Measurements from ENCODE around the gene CKB. TPM values are rescaled to one million over a fixed set of nuclear protein-coding genes. Genes with fewer than 3 reads are reported as not detected.

CKB gene
- 69.9 and 136 TPM in 2 replicates for total RNA-seq
- 57.2 and 65.2 TPM in 2 replicates for polyA plus RNA-seq
- 191 and 207 TPM in 2 replicates for polyA plus RNA-seq (2012)
- 46.1 and 82.3 TPM in 2 replicates for polyA minus RNA-seq (ENCODE audit: low replicate concordance)

DNA sequence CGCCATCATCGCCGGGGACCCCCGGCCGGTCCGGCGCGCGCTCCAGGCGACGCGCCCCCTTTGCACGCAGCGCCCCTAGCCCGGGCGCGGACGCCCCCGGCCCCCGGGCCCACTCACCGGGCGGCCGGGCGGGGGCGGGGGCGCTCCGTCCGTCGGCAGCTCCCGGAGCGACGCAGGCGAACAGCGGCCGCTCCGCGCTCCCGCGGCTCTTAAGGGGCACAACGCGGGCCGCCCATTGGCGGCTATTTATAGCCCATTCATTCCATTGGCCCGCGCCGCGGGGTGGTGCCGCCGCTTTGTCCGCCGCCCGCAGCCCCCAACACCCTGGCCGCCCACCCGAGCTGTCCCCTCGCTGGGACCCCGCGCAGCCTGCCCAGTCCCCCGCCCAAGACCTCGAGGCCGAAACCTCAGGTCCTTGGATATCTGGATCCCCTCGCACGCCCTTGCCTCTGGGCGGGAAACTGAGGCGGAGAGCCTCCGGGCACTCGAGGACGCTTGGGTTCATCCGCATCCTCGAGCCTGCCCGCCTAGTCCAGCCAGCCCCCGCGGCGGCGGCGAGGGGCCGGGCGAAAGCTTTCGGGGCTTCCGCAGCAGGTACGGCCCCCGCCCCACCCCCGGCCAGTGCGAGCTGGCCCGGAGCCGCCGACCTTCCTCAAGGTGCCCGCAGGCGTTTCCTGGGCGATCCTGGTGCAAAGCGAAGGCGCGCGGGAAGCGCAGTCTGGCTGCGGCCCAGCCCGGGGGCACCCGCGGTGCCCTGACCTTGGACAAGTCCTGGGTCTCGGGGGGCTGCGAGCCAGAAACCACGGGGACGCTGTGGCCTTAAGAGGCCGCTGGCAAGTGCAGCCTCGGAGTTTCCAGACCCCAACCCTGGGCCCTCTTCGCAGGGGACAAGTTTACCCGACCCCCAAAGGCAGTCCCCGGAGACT lies at the start of gene CKB:
Gene CKB, minus strand, starts transcription at position 182 of the 926 bp plus-strand sequence. CDS start 337 bp downstream, outside the sequence.
- no peaks in the 10 kb centered on the region for H4K20me1 ChIP-seq (ENCODE audit: control insufficient read depth, extremely low read depth, insufficient read depth, low read length)
- peak within 1 kb of the TSS; percentile 41 to 69 (median 57) for H3K4me3 ChIP-seq (replicated peaks in 1 of 4; ENCODE audit: control extremely low read depth in 1 of 4, insufficient read depth in 1 of 4, low read depth in 3 of 4, low read length in 4 of 4)
- H2AFZ ChIP-seq (ENCODE audit: low read length): no peak within 1 kb of the TSS
- DNase-seq (ENCODE audit: low read depth in 2 of 2): peak; percentile 47 to 57
- no peaks in the 10 kb centered on the region for H3K79me2 ChIP-seq (ENCODE audit: control insufficient read depth, insufficient read depth, low read length)
- no peaks in the 10 kb centered on the region for H3K36me3 ChIP-seq (ENCODE audit: control insufficient read depth, insufficient read depth, low read length)
- H3K9ac ChIP-seq (ENCODE audit: insufficient read depth, low read length): peak within 1 kb of the TSS; percentile 46
- no peaks in the 10 kb centered on the region for H3K27me3 ChIP-seq (ENCODE audit: control insufficient read depth, insufficient read depth, low read length)
- TF ChIP-seq, protein P1, sequence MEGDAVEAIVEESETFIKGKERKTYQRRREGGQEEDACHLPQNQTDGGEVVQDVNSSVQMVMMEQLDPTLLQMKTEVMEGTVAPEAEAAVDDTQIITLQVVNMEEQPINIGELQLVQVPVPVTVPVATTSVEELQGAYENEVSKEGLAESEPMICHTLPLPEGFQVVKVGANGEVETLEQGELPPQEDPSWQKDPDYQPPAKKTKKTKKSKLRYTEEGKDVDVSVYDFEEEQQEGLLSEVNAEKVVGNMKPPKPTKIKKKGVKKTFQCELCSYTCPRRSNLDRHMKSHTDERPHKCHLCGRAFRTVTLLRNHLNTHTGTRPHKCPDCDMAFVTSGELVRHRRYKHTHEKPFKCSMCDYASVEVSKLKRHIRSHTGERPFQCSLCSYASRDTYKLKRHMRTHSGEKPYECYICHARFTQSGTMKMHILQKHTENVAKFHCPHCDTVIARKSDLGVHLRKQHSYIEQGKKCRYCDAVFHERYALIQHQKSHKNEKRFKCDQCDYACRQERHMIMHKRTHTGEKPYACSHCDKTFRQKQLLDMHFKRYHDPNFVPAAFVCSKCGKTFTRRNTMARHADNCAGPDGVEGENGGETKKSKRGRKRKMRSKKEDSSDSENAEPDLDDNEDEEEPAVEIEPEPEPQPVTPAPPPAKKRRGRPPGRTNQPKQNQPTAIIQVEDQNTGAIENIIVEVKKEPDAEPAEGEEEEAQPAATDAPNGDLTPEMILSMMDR (conservative IDR thresholded peaks at IDR 0.05 in 1 of 2, IDR thresholded peaks at IDR 0.05 in 1 of 2; ENCODE audit: low read depth in 1 of 2, low read length in 2 of 2): no peak
- no peak for TF ChIP-seq EZH2 (IDR thresholded peaks at IDR 0.05; ENCODE audit: low read length, missing control alignments)
- peaks cover 20% of the 10 kb centered on the region for H3K4me1 ChIP-seq (ENCODE audit: control insufficient read depth, extremely low read depth, insufficient read depth, low read length)
- H3K27ac ChIP-seq (ENCODE audit: insufficient read depth, low read length): no peak within 1 kb of the TSS
- H3K4me2 ChIP-seq (ENCODE audit: extremely low read depth, insufficient read depth, low read length): peak within 1 kb of the TSS; percentile 78
- H3K9me3 ChIP-seq (ENCODE audit: control insufficient read depth, insufficient read depth, low read depth, low read length): no peaks in the 10 kb centered on the region

DNA sequence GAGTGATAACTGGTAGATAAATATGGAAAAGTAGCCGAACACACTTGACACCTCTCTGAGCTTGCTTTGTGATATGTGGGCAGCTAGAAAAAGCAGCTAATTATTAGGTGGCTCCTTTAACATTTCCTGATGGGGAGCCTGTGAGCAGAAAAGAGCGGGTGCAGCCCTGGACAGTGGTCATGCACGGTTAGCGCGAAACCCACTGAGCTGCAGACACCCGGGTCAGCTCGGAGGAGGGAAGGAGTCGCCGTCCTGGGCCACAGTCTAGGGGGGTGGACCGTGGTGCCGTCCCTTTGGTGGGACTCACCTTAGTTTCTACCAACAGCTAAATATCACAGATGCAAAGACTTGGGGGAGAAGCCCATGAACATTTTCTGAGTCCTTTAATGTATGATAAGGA lies 46.8 kb upstream of the CKB start:
- no peak overlapping the region for H3K4me2 ChIP-seq (ENCODE audit: extremely low read depth, insufficient read depth, low read length)

DNA sequence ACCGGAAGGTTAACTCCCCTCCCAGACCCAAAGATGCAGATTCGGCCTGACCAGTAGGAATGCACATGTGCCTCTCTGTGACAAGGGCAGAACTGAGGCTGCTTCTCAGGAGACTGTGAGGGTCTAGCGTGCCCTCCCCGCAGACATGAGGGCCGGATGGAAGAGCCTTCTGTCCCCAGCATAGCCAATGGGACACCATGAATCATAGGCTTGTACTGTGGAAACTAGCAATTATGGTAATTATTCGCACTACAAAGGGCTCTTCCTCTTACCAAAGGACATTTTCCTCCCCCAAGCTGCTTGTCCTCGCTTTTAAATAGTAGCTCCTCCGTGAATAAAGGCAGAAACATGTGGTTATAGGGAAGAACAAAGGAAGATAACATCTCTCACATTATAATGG lies 46.3 kb upstream of the CKB start:
- H3K27ac ChIP-seq (ENCODE audit: insufficient read depth, low read length): no peak overlapping the region
- DNase-seq (ENCODE audit: low read depth in 2 of 2): no peak
- H3K9me3 ChIP-seq (ENCODE audit: control insufficient read depth, insufficient read depth, low read depth, low read length): no peaks in the 10 kb centered on the region
- H3K4me2 ChIP-seq (ENCODE audit: extremely low read depth, insufficient read depth, low read length): no peak overlapping the region
- H2AFZ ChIP-seq (ENCODE audit: low read length): no peak overlapping the region
- H3K9ac ChIP-seq (ENCODE audit: insufficient read depth, low read length): no peak overlapping the region
- H3K36me3 ChIP-seq (ENCODE audit: control insufficient read depth, insufficient read depth, low read length): no peaks in the 10 kb centered on the region
- no peaks in the 10 kb centered on the region for H3K4me1 ChIP-seq (ENCODE audit: control insufficient read depth, extremely low read depth, insufficient read depth, low read length)
- no peaks in the 10 kb centered on the region for H3K27me3 ChIP-seq (ENCODE audit: control insufficient read depth, insufficient read depth, low read length)
- H3K4me3 ChIP-seq (replicated peaks in 1 of 4; ENCODE audit: control extremely low read depth in 1 of 4, insufficient read depth in 1 of 4, low read depth in 3 of 4, low read length in 4 of 4): no peak overlapping the region
- peaks cover 52% of the 10 kb centered on the region for H3K79me2 ChIP-seq (ENCODE audit: control insufficient read depth, insufficient read depth, low read length)
- H4K20me1 ChIP-seq (ENCODE audit: control insufficient read depth, extremely low read depth, insufficient read depth, low read length): no peaks in the 10 kb centered on the region
- TF ChIP-seq EZH2 (IDR thresholded peaks at IDR 0.05; ENCODE audit: low read length, missing control alignments): no peak
- TF ChIP-seq, protein P1 (conservative IDR thresholded peaks at IDR 0.05 in 1 of 2, IDR thresholded peaks at IDR 0.05 in 1 of 2; ENCODE audit: low read depth in 1 of 2, low read length in 2 of 2): no peak

More for the DNA sequence above, 46.8 kb upstream of the CKB start:
- no peak for DNase-seq (ENCODE audit: low read depth in 2 of 2)
- peaks cover 51% of the 10 kb centered on the region for H3K79me2 ChIP-seq (ENCODE audit: control insufficient read depth, insufficient read depth, low read length)
- TF ChIP-seq EZH2 (IDR thresholded peaks at IDR 0.05; ENCODE audit: low read length, missing control alignments): no peak
- no peak overlapping the region for H3K4me3 ChIP-seq (replicated peaks in 1 of 4; ENCODE audit: control extremely low read depth in 1 of 4, insufficient read depth in 1 of 4, low read depth in 3 of 4, low read length in 4 of 4)
- H2AFZ ChIP-seq (ENCODE audit: low read length): no peak overlapping the region
- H4K20me1 ChIP-seq (ENCODE audit: control insufficient read depth, extremely low read depth, insufficient read depth, low read length): no peaks in the 10 kb centered on the region
- H3K4me1 ChIP-seq (ENCODE audit: control insufficient read depth, extremely low read depth, insufficient read depth, low read length): no peaks in the 10 kb centered on the region
- no peak overlapping the region for H3K27ac ChIP-seq (ENCODE audit: insufficient read depth, low read length)
- H3K9me3 ChIP-seq (ENCODE audit: control insufficient read depth, insufficient read depth, low read depth, low read length): no peaks in the 10 kb centered on the region
- no peak overlapping the region for H3K9ac ChIP-seq (ENCODE audit: insufficient read depth, low read length)
- no peaks in the 10 kb centered on the region for H3K36me3 ChIP-seq (ENCODE audit: control insufficient read depth, insufficient read depth, low read length)
- H3K27me3 ChIP-seq (ENCODE audit: control insufficient read depth, insufficient read depth, low read length): no peaks in the 10 kb centered on the region

Data from fibroblast of lung (primary cell).